GM12892 (cell line): ENCODE measurements around the gene SLC30A7. TPM values are rescaled to one million over a fixed set of nuclear protein-coding genes. Genes with fewer than 3 reads are reported as not detected.
"Not testable (repeated sequence)": the region's sequence is repeated elsewhere in the genome, so short reads cannot be mapped to it uniquely, and the experiment has no call there.

Source experiments
- DNase-seq: peaks from one replicate; pipeline ENCODE4 v3.0.0; 2011; ENCODE audit not compliant: insufficient read length
- FAIRE-seq: peaks from 2 replicates; lab custom pipeline; 2011; peaks lifted over from hg19 to GRCh38; lab: Jason Lieb, UNC
- POLR2A ChIP-seq: IDR thresholded peaks from 2 replicates; pipeline ENCODE4 v1.6.1; 2011; ENCODE audit warnings: low read depth, low read length, control low read depth
- POLR2AphosphoS5 ChIP-seq: IDR thresholded peaks from 2 replicates; pipeline ENCODE4 v1.6.1; 2011; ENCODE audit warnings: low read depth, low read length, control low read depth
- TAF1 ChIP-seq: IDR thresholded peaks from 2 replicates; pipeline ENCODE4 v1.6.1; 2011; ENCODE audit warnings: low read depth, mild to moderate bottlenecking, control low read depth, low read length, borderline replicate concordance
- polyA plus RNA-seq: library from polyadenylated mRNA; unstranded; fragments of >200 nt; gene quantifications from one replicate; pipeline ENCODE4 v1.2.1, GENCODE V29; 2012; ENCODE audit warnings: missing spikeins, inconsistent platforms; ENCODE audit not compliant: missing spikeins

SLC30A7 gene
- 10.9 TPM for polyA plus RNA-seq

- DNase-seq (peak; percentile 55), FAIRE-seq (peak; percentile 91)
- TF ChIP-seq POLR2A (peak; percentile 72; the same call in 1 of the 2 replicates), TAF1 (peak; percentile 62; the same call in 1 of the 2 replicates), POLR2AphosphoS5 (no peak; the same call in 1 of the 2 replicates)
Measured at GRCh38 chr1:100895540-100896480, at the start of gene SLC30A7. Gene SLC30A7, plus strand, starts transcription at chr1:100896090. Its CDS starts 173 bp downstream, at chr1:100896263.

GRCh38 chr1:100847361-100848082 is 48.4 kb upstream of the SLC30A7 start:
- no peak for FAIRE-seq
- DNase-seq, result no peak
- TF ChIP-seq TAF1 (no peak), POLR2A (no peak), POLR2AphosphoS5 (no peak)

DNA sequence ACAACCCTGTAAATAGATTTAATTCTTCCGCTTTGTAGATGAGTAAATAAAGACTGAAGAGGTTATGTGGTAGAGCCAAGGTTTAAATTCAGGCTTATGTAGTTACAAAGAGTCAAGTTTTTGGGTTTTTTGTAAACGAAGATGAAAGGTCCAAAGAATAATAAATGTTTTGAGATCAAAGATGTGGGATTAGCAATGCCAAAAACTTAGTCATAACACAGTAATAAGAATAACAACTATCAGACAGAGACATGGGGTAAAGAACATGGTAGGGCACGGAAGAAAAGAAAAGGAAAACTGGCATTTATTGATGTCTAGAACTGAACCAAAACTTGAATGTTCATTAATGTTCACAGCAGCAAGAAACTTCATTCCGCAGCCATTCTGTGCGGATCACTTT is 44.2 kb upstream of the SLC30A7 start:
- no peak for FAIRE-seq
- TF ChIP-seq POLR2AphosphoS5, result no peak
- TF ChIP-seq TAF1, result no peak
- no peak for TF ChIP-seq POLR2A
- no peak for DNase-seq

DNA sequence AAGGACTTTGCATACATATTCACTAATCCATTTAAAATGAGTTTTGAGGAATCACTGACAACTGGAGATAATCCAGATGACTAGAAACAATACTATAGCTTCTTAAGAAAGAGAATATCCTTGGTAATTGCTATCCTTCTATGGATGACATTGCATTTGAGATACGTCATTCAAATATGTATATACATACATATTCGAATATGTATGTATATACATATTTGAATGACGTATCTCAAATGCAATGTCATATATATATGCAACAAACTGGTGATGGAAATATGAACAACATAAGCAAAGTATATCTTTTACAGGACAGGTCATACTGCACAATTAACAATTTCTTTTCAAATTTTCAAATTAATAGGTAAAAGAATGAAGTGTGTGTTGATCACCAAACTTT is 42.9 kb upstream of the SLC30A7 start:
- FAIRE-seq, result no peak
- TF ChIP-seq POLR2A (no peak), POLR2AphosphoS5 (no peak), TAF1 (no peak)

DNA sequence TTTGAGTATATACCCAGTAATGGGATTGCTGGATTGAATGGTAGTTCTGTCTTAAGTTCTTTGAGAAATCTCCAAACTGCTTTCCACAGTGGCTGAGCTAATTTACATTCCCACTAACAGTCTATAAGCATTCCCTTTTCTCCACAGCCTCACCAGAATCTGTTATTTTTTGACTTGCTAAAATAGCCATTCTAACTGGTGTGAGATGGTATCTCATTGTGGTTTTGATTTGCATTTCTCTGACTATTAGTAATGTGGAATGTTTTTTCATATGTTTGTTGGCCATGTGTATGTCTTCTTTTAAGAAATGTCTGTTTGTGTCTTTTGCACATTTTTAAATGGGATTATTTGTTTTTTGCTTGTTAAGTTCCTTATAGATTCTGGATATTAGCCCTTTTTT is 40.8 kb upstream of the SLC30A7 start:
- not testable (repeated sequence) for FAIRE-seq, DNase-seq

More for the DNA sequence above, 42.9 kb upstream of the SLC30A7 start:
- DNase-seq, result no peak

DNA sequence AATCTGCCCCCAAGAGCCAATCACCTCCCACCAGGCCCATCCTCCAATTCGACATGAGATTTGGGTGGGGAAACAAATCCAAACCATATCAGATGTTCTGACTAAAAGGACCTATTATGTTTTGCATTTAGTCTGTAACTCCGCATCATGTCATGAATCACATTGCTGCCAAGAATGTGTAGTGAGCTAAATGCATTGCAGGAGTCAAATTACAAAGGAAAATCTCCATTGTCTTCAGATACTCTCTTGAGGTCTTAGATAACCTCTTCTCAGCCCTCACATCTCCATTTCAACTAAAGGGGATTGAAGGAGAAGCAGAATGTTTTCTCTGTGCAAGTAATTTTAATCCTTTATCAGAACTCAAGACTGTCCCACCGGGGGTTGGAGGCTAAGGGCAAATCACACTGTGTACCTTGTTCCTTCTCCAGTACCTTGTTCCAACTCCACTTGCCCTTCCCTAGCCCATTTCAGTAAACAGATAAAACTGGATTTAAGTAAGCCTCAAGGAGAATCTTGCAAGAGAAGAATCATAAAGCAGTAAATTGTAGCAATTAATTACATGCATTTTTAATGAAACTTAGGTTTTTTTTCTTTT is 35.4 kb upstream of the SLC30A7 start:
- TF ChIP-seq POLR2A (no peak), POLR2AphosphoS5 (no peak)
- no peak for FAIRE-seq
- DNase-seq, result no peak

- FAIRE-seq, result no peak
- TF ChIP-seq POLR2AphosphoS5 (no peak), TAF1 (no peak), POLR2A (no peak)
- DNase-seq, result no peak
Measured at GRCh38 chr1:100861379-100861778, 34.5 kb upstream of the SLC30A7 start.

DNA sequence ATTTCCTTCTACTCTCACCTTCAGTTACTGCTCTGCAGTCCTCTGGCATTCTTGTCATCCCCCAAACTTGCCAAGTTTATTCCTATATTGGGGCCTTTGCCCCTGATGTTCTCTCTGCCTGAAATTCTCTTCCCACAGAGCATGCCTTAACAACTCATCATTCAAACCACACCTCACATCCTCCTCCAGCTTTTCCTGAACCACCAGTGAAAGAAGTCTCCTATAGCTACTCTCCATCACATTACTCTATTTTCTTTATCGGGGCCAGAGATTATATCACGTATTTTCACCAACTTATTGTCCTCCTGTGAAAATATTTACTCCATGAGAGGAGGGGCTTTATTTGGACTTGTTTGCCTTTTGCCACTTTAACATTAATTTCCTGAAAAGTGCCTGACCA is 33.3 kb upstream of the SLC30A7 start:
- DNase-seq, result no peak
- no peak for TF ChIP-seq POLR2AphosphoS5
- TF ChIP-seq POLR2A, result no peak
- TF ChIP-seq TAF1, result no peak
- FAIRE-seq, result no peak

- FAIRE-seq, result peak; percentile 81
- TF ChIP-seq POLR2A (no peak), POLR2AphosphoS5 (no peak), TAF1 (no peak)
- DNase-seq, result no peak
Measured at GRCh38 chr1:100866041-100866900, 29.6 kb upstream of the SLC30A7 start.

DNA sequence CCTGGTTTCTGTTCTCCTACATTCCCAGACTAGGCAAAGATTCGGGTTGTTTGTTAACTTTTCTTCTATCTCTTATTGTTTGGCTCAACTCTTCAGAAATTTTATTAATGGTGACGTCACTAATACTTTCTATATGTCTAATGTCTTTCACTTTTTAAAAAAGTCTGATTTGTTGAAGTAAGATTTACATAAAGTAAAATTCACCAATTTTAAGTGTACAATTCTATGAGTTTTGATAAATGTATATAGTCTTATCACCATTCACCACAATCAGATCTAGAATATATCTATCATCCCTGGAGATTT is 29.0 kb upstream of the SLC30A7 start:
- no peak for FAIRE-seq
- TF ChIP-seq TAF1 (no peak), POLR2AphosphoS5 (no peak), POLR2A (no peak)
- no peak for DNase-seq

GRCh38 chr1:100868364-100868995 is 27.4 kb upstream of the SLC30A7 start:
- TF ChIP-seq TAF1, result no peak
- TF ChIP-seq POLR2A, result no peak
- TF ChIP-seq POLR2AphosphoS5, result no peak
- DNase-seq (no peak), FAIRE-seq (peak; percentile 70)
